CD14-positive monocyte (primary cell): ENCODE results near the gene PUM1. TPM values are rescaled to one million over a fixed set of nuclear protein-coding genes. Genes with fewer than 3 reads are reported as not detected.
A peak's percentile ranks its signal among the peaks of the same experiment; 100 is the strongest.

ENCODE experiments used
- DNase-seq, 3 donors: peaks; one replicate each; pipeline ENCODE4 v3.0.0-alpha.2; 2011 to 2022
- H2AFZ ChIP-seq: 2 replicates; pipeline ENCODE4 v1.6.0; 2012; ENCODE audit warnings: mild to moderate bottlenecking, low read depth, low read length, inconsistent platforms; ENCODE audit not compliant: insufficient read depth, poor library complexity, severe bottlenecking
- H3K27ac ChIP-seq, 2 donors: 1 replicate in 1 of 2; 2 replicates in 1 of 2; pipeline ENCODE4 v1.5.1; 2012 to 2013; ENCODE audit warnings: low read length in 2 of 2, control low read depth in 1 of 2, inconsistent platforms in 1 of 2, low read depth in 1 of 2, mild to moderate bottlenecking in 1 of 2
- H3K27me3 ChIP-seq, 2 donors: one replicate each; pipeline versions ENCODE4 v1.6.0 to v1.6.1; 2011 to 2013; ENCODE audit warnings: low read length in 2 of 2; ENCODE audit not compliant: control insufficient read depth in 2 of 2, insufficient read depth in 2 of 2
- H3K36me3 ChIP-seq, 2 donors: replicated peaks in 1 of 2; 1 replicate in 1 of 2; 2 replicates in 1 of 2; pipeline versions ENCODE4 v1.5.1 to v1.6.1; 2012 to 2013; ENCODE audit warnings: low read length in 2 of 2, control low read depth in 1 of 2, inconsistent platforms in 1 of 2, mild to moderate bottlenecking in 1 of 2; ENCODE audit not compliant: insufficient read depth in 2 of 2, control insufficient read depth in 1 of 2
- H3K4me1 ChIP-seq, 2 donors: 1 replicate in 1 of 2; 2 replicates in 1 of 2; pipeline versions ENCODE4 v1.5.1 to v1.6.1; 2012 to 2013; ENCODE audit warnings: low read length in 2 of 2, control low read depth in 1 of 2, inconsistent platforms in 1 of 2, mild to moderate bottlenecking in 1 of 2, moderate library complexity in 1 of 2; ENCODE audit not compliant: insufficient read depth in 2 of 2, control insufficient read depth in 1 of 2
- H3K4me2 ChIP-seq: replicated peaks from 2 replicates; pipeline ENCODE3; 2012; ENCODE audit warnings: low read length, moderate library complexity, mild to moderate bottlenecking; ENCODE audit not compliant: poor library complexity, severe bottlenecking; ENCODE audit errors: extremely low read depth
- H3K4me3 ChIP-seq, 3 experiments: fragments of 200-600 bp in 1 of 3; sonication (generic) in 1 of 3; replicated peaks in 1 of 3; 1 replicate in 2 of 3; 2 replicates in 1 of 3; pipeline ENCODE4 v1.5.1; 2011 to 2013; ENCODE audit warnings: low read length in 3 of 3, mild to moderate bottlenecking in 3 of 3, control low read depth in 2 of 3, low read depth in 2 of 3, inconsistent platforms in 1 of 3, moderate library complexity in 1 of 3
- H3K79me2 ChIP-seq: 2 replicates; pipeline ENCODE4 v1.6.0; 2012; ENCODE audit warnings: mild to moderate bottlenecking, control low read depth, inconsistent platforms, low read length, moderate library complexity; ENCODE audit not compliant: insufficient read depth
- H3K9ac ChIP-seq: 2 replicates; pipeline ENCODE4 v1.6.0; 2017; ENCODE audit warnings: low read length, mild to moderate bottlenecking; ENCODE audit not compliant: insufficient read depth, poor library complexity, severe bottlenecking
- H3K9me3 ChIP-seq, 2 donors: replicated peaks in 1 of 2; 1 replicate in 1 of 2; 2 replicates in 1 of 2; pipeline versions ENCODE4 v1.5.1 to v1.6.1; 2012 to 2013; ENCODE audit warnings: low read length in 2 of 2, control low read depth in 1 of 2; ENCODE audit not compliant: control insufficient read depth in 1 of 2, insufficient read depth in 1 of 2
- H4K20me1 ChIP-seq: 2 replicates; pipeline ENCODE4 v1.6.0; 2012; ENCODE audit warnings: mild to moderate bottlenecking, low read length, control low read depth, moderate library complexity; ENCODE audit not compliant: insufficient read depth
- H3K27ac Mint-ChIP-seq, 7 donors: one replicate each; pipeline ENCODE4 v1.8.0; 2020; ENCODE audit warnings: mild to moderate bottlenecking in 7 of 7, mixed read lengths in 7 of 7, moderate library complexity in 6 of 7, inconsistent platforms in 2 of 7
- H3K27me3 Mint-ChIP-seq, 3 donors: one replicate each; pipeline ENCODE4 v1.8.0; 2021 to 2022; ENCODE audit warnings: low read depth in 3 of 3, mild to moderate bottlenecking in 3 of 3, mixed read lengths in 3 of 3, moderate library complexity in 3 of 3, inconsistent platforms in 1 of 3
- H3K36me3 Mint-ChIP-seq, 2 donors: one replicate each; pipeline ENCODE4 v1.8.0; 2020; ENCODE audit warnings: mixed read lengths in 2 of 2, inconsistent platforms in 1 of 2, mild to moderate bottlenecking in 1 of 2
- H3K4me1 Mint-ChIP-seq: one replicate; pipeline ENCODE4 v1.8.0; 2020; ENCODE audit warnings: mild to moderate bottlenecking, mixed read lengths
- H3K4me3 Mint-ChIP-seq, 2 donors: one replicate each; pipeline ENCODE4 v1.8.0; 2020; ENCODE audit warnings: mild to moderate bottlenecking in 2 of 2, mixed read lengths in 2 of 2, moderate library complexity in 1 of 2
- H3K9me3 Mint-ChIP-seq, 7 donors: one replicate each; pipeline ENCODE4 v1.8.0; 2020 to 2022; ENCODE audit warnings: mixed read lengths in 7 of 7, mild to moderate bottlenecking in 6 of 7, moderate library complexity in 6 of 7, inconsistent platforms in 2 of 7
- CTCF ChIP-seq: fragments of 200-600 bp; IDR thresholded peaks from one replicate; pipeline ENCODE4 v1.8.0; 2022; ENCODE audit warnings: antibody characterized with exemption, mild to moderate bottlenecking
- WGBS: methylation state at CpG from one replicate; pipeline ENCODE4 v1.1.5; 2013; ENCODE audit warnings: missing lambda C conversion rate; ENCODE audit not compliant: insufficient coverage; 5-methylcytosine and 5-hydroxymethylcytosine counted together
- intact Hi-C, 2 donors: fragments of 100-400 bp; cut with micrococcal nuclease; formaldehyde crosslinking; loops; one replicate each; pipeline versions ENCODE4 v1.15.0 to v1.15.1; 2023
- polyA plus RNA-seq, 3 donors: library from polyadenylated mRNA; depleted of rRNA in 1 of 3; unstranded in 2 of 3; stranded (reverse) in 1 of 3; fragments of 300-500 nt in 2 of 3; fragments of >200 nt in 1 of 3; fragmentation: Illumina TruSeq in 2 of 3; gene quantifications; 1 replicate in 2 of 3; 2 replicates in 1 of 3; pipeline ENCODE4 v1.2.3, GENCODE V29; 2012 to 2021

The PUM1 gene
- polyA plus RNA-seq, 3 donors = 55.0 to 86.1 (median 62.4) TPM

DNA sequence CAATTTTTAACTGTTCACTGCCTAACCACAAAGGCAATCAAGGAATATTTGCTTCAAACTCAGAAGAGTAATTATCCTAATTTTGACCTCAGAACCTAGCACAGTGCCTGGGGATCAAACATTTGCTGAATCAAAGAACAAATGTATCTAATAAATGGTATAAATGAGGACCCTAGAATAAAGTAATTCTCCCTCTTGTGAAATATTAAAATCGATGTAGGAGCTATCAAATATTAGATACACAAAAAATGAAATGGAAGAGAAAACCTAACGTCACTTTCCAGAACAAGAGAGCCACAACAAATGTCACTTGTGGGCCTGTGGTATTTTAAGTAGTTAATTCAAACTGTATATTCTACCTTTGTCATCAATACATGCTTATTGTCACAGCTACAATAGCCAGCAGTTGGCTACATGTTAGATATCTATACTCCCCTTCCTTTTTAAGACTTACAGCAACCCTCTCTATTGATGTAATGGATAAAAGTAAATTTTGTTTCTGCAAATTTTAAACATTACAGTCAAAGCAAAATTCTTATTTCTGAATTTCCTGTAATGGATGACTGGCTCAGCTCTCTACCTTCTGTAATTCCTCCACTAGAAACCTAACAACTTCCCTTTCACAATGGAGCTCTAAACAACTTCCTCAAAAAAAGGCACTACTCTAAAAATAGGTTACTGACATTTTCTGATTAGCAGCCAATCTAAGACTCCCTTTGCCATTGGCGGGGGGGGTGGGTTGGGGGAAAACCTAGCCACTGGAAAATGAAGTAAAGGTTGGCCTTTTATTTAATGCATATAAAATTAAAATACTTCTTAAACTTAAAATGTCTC, 37.6 kb downstream of the PUM1 start:
- Histone ChIP-seq H2AFZ (no peak overlapping the region), H3K9ac (no peak overlapping the region), H3K27me3 (no peaks in the 10 kb centered on the region), H3K27ac (peak overlapping the region in 1 of 2 donors; percentile 72), H3K36me3 (peaks cover 5 to 20% of the 10 kb centered on the region in 2 donors), H3K9me3 (no peaks in the 10 kb centered on the region), H3K79me2 (peaks cover 96% of the 10 kb centered on the region), H3K4me1 (peaks cover 34 to 40% of the 10 kb centered on the region in 2 donors), H4K20me1 (peaks cover 91% of the 10 kb centered on the region), H3K4me2 (peak overlapping the region; percentile 56), H3K4me3 (peak overlapping the region in 1 of 3 experiments; percentile 44)
- peaks cover 20% of the 10 kb centered on the region in 2 donors for H3K36me3 Mint-ChIP-seq
- H3K4me1 Mint-ChIP-seq = peaks cover 62% of the 10 kb centered on the region
- peak; percentile 49 to 79 (median 76) for DNase-seq
- H3K9me3 Mint-ChIP-seq = no peaks in the 10 kb centered on the region
- peak overlapping the region; percentile 71 to 89 (median 86) for H3K27ac Mint-ChIP-seq
- no peak for TF ChIP-seq CTCF
- no CpG with 5 or more reads among the region's 3 CpGs for WGBS
- intact Hi-C loops = loop anchor here in 1 of 2 donors (5.0 kb wide), 1 partner anchor 34 kb away; no protein-coding TSS in a partner anchor
- peak overlapping the region; percentile 0 to 46 for H3K4me3 Mint-ChIP-seq
- H3K27me3 Mint-ChIP-seq = no peaks in the 10 kb centered on the region

GRCh38 chr1:31022259-31022658, 43.3 kb downstream of the PUM1 start:
- Histone ChIP-seq H3K36me3 (peaks cover 5 to 45% of the 10 kb centered on the region in 2 donors), H3K9ac (no peak overlapping the region), H4K20me1 (peaks cover 95% of the 10 kb centered on the region), H3K4me3 (no peak overlapping the region), H3K4me1 (peaks cover 16 to 27% of the 10 kb centered on the region in 2 donors), H3K4me2 (no peak overlapping the region), H3K9me3 (no peaks in the 10 kb centered on the region), H3K27me3 (no peaks in the 10 kb centered on the region), H3K27ac (no peak overlapping the region), H3K79me2 (peaks cover 100% of the 10 kb centered on the region), H2AFZ (no peak overlapping the region)
- no peak overlapping the region for H3K27ac Mint-ChIP-seq
- peaks cover 55% of the 10 kb centered on the region for H3K4me1 Mint-ChIP-seq
- no peak overlapping the region for H3K4me3 Mint-ChIP-seq
- DNase-seq = no peak
- intact Hi-C loops = no loop called here
- no peaks in the 10 kb centered on the region for H3K9me3 Mint-ChIP-seq
- H3K36me3 Mint-ChIP-seq = peaks cover 26 to 32% of the 10 kb centered on the region in 2 donors
- WGBS = 14% methylated on average over 1 of the region's 2 CpGs
- no peaks in the 10 kb centered on the region for H3K27me3 Mint-ChIP-seq
- TF ChIP-seq CTCF = no peak
